GM18526 (cell line): ENCODE data around the gene ZNF331.
A peak's percentile ranks its signal among the peaks of the same experiment; 100 is the strongest.

Experiments
- POLR2A ChIP-seq: IDR thresholded peaks from 3 replicates; pipeline ENCODE4 v1.6.1; 2011; ENCODE audit not compliant: insufficient read length; ENCODE audit errors: extremely low read depth

Gene ZNF331

GRCh38 chr19:53552001-53552721 lies 14.2 kb downstream of the ZNF331 start:
- no peak for TF ChIP-seq POLR2A

GRCh38 chr19:53553156-53553555 lies 15.2 kb downstream of the ZNF331 start:
- TF ChIP-seq POLR2A: no peak

GRCh38 chr19:53553865-53554791 lies 16.2 kb downstream of the ZNF331 start:
- TF ChIP-seq POLR2A: peak; percentile 32

- TF ChIP-seq POLR2A: no peak
Measured at GRCh38 chr19:53554804-53555203, 16.9 kb downstream of the ZNF331 start.

- no peak for TF ChIP-seq POLR2A
Measured at GRCh38 chr19:53555352-53555751, 17.4 kb downstream of the ZNF331 start.

- no peak for TF ChIP-seq POLR2A
Measured at GRCh38 chr19:53571339-53571738, 33.4 kb downstream of the ZNF331 start.

GRCh38 chr19:53576941-53577653 lies 39.2 kb downstream of the ZNF331 start:
- TF ChIP-seq POLR2A: no peak

- no peak for TF ChIP-seq POLR2A
Measured at GRCh38 chr19:53577968-53578367, 40.0 kb downstream of the ZNF331 start.

- TF ChIP-seq POLR2A: no peak
Measured at GRCh38 chr19:53579518-53579917, 41.6 kb downstream of the ZNF331 start.

- TF ChIP-seq POLR2A: no peak
Measured at GRCh38 chr19:53580871-53581835, 43.2 kb downstream of the ZNF331 start.

- no peak for TF ChIP-seq POLR2A
Measured at GRCh38 chr19:53581871-53582279, 43.9 kb downstream of the ZNF331 start.

- no peak for TF ChIP-seq POLR2A
Measured at GRCh38 chr19:53583181-53583580, 45.2 kb downstream of the ZNF331 start.

GRCh38 chr19:53586277-53586691 lies 48.3 kb downstream of the ZNF331 start:
- TF ChIP-seq POLR2A: no peak

- TF ChIP-seq POLR2A: no peak
Measured at GRCh38 chr19:53594811-53595509, 57.0 kb downstream of the ZNF331 start.
